ENCODE data around the gene PDE12.

PDE12 gene

GRCh38 chr3:57569859-57570450, 13.9 kb downstream of the PDE12 start:
- no peak for ATAC-seq (ENCODE audit: low read depth)
- DNase-seq (ENCODE audit: low spot score in 2 of 2): no peak
- Mint-ChIP-seq H3K9me3 (no peaks in the 10 kb centered on the region), H3K27me3 (no peaks in the 10 kb centered on the region), H3K27ac (no peak overlapping the region), H3K36me3 (peaks cover 13% of the 10 kb centered on the region), H3K4me1 (no peaks in the 10 kb centered on the region), H3K4me3 (no peak overlapping the region)

GRCh38 chr3:57570878-57571277, 14.8 kb downstream of the PDE12 start:
- ATAC-seq (ENCODE audit: low read depth) (no peak), DNase-seq (ENCODE audit: low spot score in 2 of 2) (no peak)
- Mint-ChIP-seq H3K27me3 (no peaks in the 10 kb centered on the region), H3K4me3 (no peak overlapping the region), H3K9me3 (no peaks in the 10 kb centered on the region), H3K27ac (no peak overlapping the region), H3K36me3 (peaks cover 13% of the 10 kb centered on the region), H3K4me1 (no peaks in the 10 kb centered on the region)

GRCh38 chr3:57572096-57572495, 16.0 kb downstream of the PDE12 start:
- no peak for ATAC-seq (ENCODE audit: low read depth)
- peak overlapping the region; percentile 43 for H3K27ac Mint-ChIP-seq
- H3K27me3 Mint-ChIP-seq: no peaks in the 10 kb centered on the region
- peaks cover 5% of the 10 kb centered on the region for H3K4me1 Mint-ChIP-seq
- H3K36me3 Mint-ChIP-seq: peaks cover 20% of the 10 kb centered on the region
- no peak overlapping the region for H3K4me3 Mint-ChIP-seq
- DNase-seq (ENCODE audit: low spot score in 2 of 2): no peak
- H3K9me3 Mint-ChIP-seq: no peaks in the 10 kb centered on the region

- peak overlapping the region; percentile 82 for H3K27ac Mint-ChIP-seq
- H3K4me1 Mint-ChIP-seq: peaks cover 7% of the 10 kb centered on the region
- no peak for ATAC-seq (ENCODE audit: low read depth)
- H3K4me3 Mint-ChIP-seq: no peak overlapping the region
- H3K36me3 Mint-ChIP-seq: peaks cover 17% of the 10 kb centered on the region
- no peaks in the 10 kb centered on the region for H3K9me3 Mint-ChIP-seq
- DNase-seq (ENCODE audit: low spot score in 2 of 2): no peak
- no peaks in the 10 kb centered on the region for H3K27me3 Mint-ChIP-seq
Measured at GRCh38 chr3:57575966-57576626, 20.0 kb downstream of the PDE12 start.

GRCh38 chr3:57577801-57578200, 21.7 kb downstream of the PDE12 start:
- H3K4me1 Mint-ChIP-seq: peaks cover 8% of the 10 kb centered on the region
- peaks cover 12% of the 10 kb centered on the region for H3K36me3 Mint-ChIP-seq
- H3K27me3 Mint-ChIP-seq: no peaks in the 10 kb centered on the region
- no peak overlapping the region for H3K4me3 Mint-ChIP-seq
- ATAC-seq (ENCODE audit: low read depth): no peak
- no peak for DNase-seq (ENCODE audit: low spot score in 2 of 2)
- H3K9me3 Mint-ChIP-seq: no peaks in the 10 kb centered on the region
- H3K27ac Mint-ChIP-seq: no peak overlapping the region

- ATAC-seq (ENCODE audit: low read depth): peak; percentile 78
- Mint-ChIP-seq H3K27ac (no peak overlapping the region), H3K4me3 (no peak overlapping the region), H3K4me1 (peaks cover 12% of the 10 kb centered on the region), H3K36me3 (peaks cover 5% of the 10 kb centered on the region), H3K9me3 (no peaks in the 10 kb centered on the region), H3K27me3 (no peaks in the 10 kb centered on the region)
- DNase-seq (ENCODE audit: low spot score in 2 of 2): no peak
Measured at GRCh38 chr3:57582474-57583168, 26.5 kb downstream of the PDE12 start.

GRCh38 chr3:57583544-57583943, 27.5 kb downstream of the PDE12 start:
- peaks cover 15% of the 10 kb centered on the region for H3K4me1 Mint-ChIP-seq
- H3K36me3 Mint-ChIP-seq: peaks cover 7% of the 10 kb centered on the region
- H3K27me3 Mint-ChIP-seq: no peaks in the 10 kb centered on the region
- no peak for DNase-seq (ENCODE audit: low spot score in 2 of 2)
- no peak for ATAC-seq (ENCODE audit: low read depth)
- no peaks in the 10 kb centered on the region for H3K9me3 Mint-ChIP-seq
- H3K27ac Mint-ChIP-seq: peak overlapping the region; percentile 13
- H3K4me3 Mint-ChIP-seq: no peak overlapping the region

GRCh38 chr3:57586778-57587177, 30.7 kb downstream of the PDE12 start:
- H3K27me3 Mint-ChIP-seq: no peaks in the 10 kb centered on the region
- H3K36me3 Mint-ChIP-seq: peaks cover 9% of the 10 kb centered on the region
- H3K4me1 Mint-ChIP-seq: peaks cover 19% of the 10 kb centered on the region
- H3K4me3 Mint-ChIP-seq: no peak overlapping the region
- H3K27ac Mint-ChIP-seq: peak overlapping the region; percentile 45
- no peaks in the 10 kb centered on the region for H3K9me3 Mint-ChIP-seq
- DNase-seq (ENCODE audit: low spot score in 2 of 2) (no peak), ATAC-seq (ENCODE audit: low read depth) (no peak)

- Mint-ChIP-seq H3K9me3 (no peaks in the 10 kb centered on the region), H3K4me3 (no peak overlapping the region), H3K4me1 (peaks cover 21% of the 10 kb centered on the region), H3K27ac (no peak overlapping the region), H3K27me3 (no peaks in the 10 kb centered on the region), H3K36me3 (peaks cover 7% of the 10 kb centered on the region)
- DNase-seq (ENCODE audit: low spot score in 2 of 2) (no peak), ATAC-seq (ENCODE audit: low read depth) (no peak)
Measured at GRCh38 chr3:57587905-57588304, 31.8 kb downstream of the PDE12 start.

GRCh38 chr3:57592306-57592705, 36.2 kb downstream of the PDE12 start:
- no peak overlapping the region for H3K4me3 Mint-ChIP-seq
- peaks cover 4% of the 10 kb centered on the region for H3K36me3 Mint-ChIP-seq
- H3K9me3 Mint-ChIP-seq: no peaks in the 10 kb centered on the region
- ATAC-seq (ENCODE audit: low read depth) (no peak), DNase-seq (ENCODE audit: low spot score in 2 of 2) (no peak)
- peaks cover 23% of the 10 kb centered on the region for H3K4me1 Mint-ChIP-seq
- H3K27ac Mint-ChIP-seq: peak overlapping the region; percentile 65
- H3K27me3 Mint-ChIP-seq: no peaks in the 10 kb centered on the region

GRCh38 chr3:57594144-57594543, 38.1 kb downstream of the PDE12 start:
- Mint-ChIP-seq H3K4me1 (peaks cover 24% of the 10 kb centered on the region), H3K36me3 (peaks cover 2% of the 10 kb centered on the region), H3K4me3 (no peak overlapping the region), H3K9me3 (no peaks in the 10 kb centered on the region), H3K27me3 (no peaks in the 10 kb centered on the region), H3K27ac (peak overlapping the region; percentile 64)
- no peak for ATAC-seq (ENCODE audit: low read depth)
- no peak for DNase-seq (ENCODE audit: low spot score in 2 of 2)

- peaks cover 2% of the 10 kb centered on the region for H3K36me3 Mint-ChIP-seq
- no peak for DNase-seq (ENCODE audit: low spot score in 2 of 2)
- H3K27me3 Mint-ChIP-seq: no peaks in the 10 kb centered on the region
- no peak for ATAC-seq (ENCODE audit: low read depth)
- peak overlapping the region; percentile 50 for H3K4me3 Mint-ChIP-seq
- H3K4me1 Mint-ChIP-seq: peaks cover 24% of the 10 kb centered on the region
- H3K9me3 Mint-ChIP-seq: no peaks in the 10 kb centered on the region
- H3K27ac Mint-ChIP-seq: peak overlapping the region; percentile 64
Measured at GRCh38 chr3:57594576-57594975, 38.5 kb downstream of the PDE12 start.

- H3K9me3 Mint-ChIP-seq: no peaks in the 10 kb centered on the region
- H3K4me1 Mint-ChIP-seq: peaks cover 23% of the 10 kb centered on the region
- peak overlapping the region; percentile 95 for H3K4me3 Mint-ChIP-seq
- H3K36me3 Mint-ChIP-seq: peaks cover 5% of the 10 kb centered on the region
- no peaks in the 10 kb centered on the region for H3K27me3 Mint-ChIP-seq
- H3K27ac Mint-ChIP-seq: peak overlapping the region; percentile 100
- ATAC-seq (ENCODE audit: low read depth) (no peak), DNase-seq (ENCODE audit: low spot score in 2 of 2) (peak; percentile 9 to 27)
Measured at GRCh38 chr3:57596495-57597126, 40.5 kb downstream of the PDE12 start.

Data from memory B cell (primary cell).